Endothelial cell of umbilical vein (primary cell): ENCODE results near the gene GABBR2. TPM values are rescaled to one million over a fixed set of nuclear protein-coding genes. Genes with fewer than 3 reads are reported as not detected.

Experiments
- BruUV-seq: library from RNA; stranded (reverse); fragments of 400-500 nt; replicated peaks from 2 replicates; lab custom pipeline; 2021; lab: Mats Ljungman, UMichigan
- CTCF ChIA-PET: fragments of 300-600, 350-600 bp; sonication (Branson Sonifier 250); formaldehyde crosslinking; loops from one replicate; lab custom pipeline; 2021; ENCODE audit warnings: antibody characterized with exemption, inconsistent platforms; lab: Charles Lee
- POLR2A ChIA-PET: fragments of 300-600, 350-600 bp; sonication (Branson Sonifier 250); formaldehyde crosslinking; loops from one replicate; lab custom pipeline; 2021; ENCODE audit warnings: antibody characterized with exemption, inconsistent platforms; lab: Charles Lee
- DNase-seq: peaks from one replicate; pipeline ENCODE4 v3.0.0-alpha.2; 2011; ENCODE audit warnings: low read depth, low spot score
- FAIRE-seq: peaks from 2 replicates; lab custom pipeline; 2011; peaks lifted over from hg19 to GRCh38; lab: Jason Lieb, UNC
- H2AFZ ChIP-seq: 2 replicates; pipeline ENCODE4 v1.6.0; 2012; ENCODE audit warnings: low read depth, low read length, control low read depth, inconsistent platforms
- H3K27ac ChIP-seq: 2 replicates; pipeline ENCODE4 v1.5.1; 2011; ENCODE audit warnings: low read depth, mild to moderate bottlenecking, control low read depth, low read length, moderate library complexity; ENCODE audit not compliant: insufficient read depth
- H3K27me3 ChIP-seq, 2 experiments: 2 replicates each; pipeline versions ENCODE4 v1.6.0 to v1.6.1; 2011; ENCODE audit warnings: low read length in 2 of 2, mixed read lengths in 1 of 2; ENCODE audit not compliant: control insufficient read depth in 2 of 2, insufficient read depth in 2 of 2
- H3K36me3 ChIP-seq, 2 experiments: 2 replicates in 1 of 2; 3 replicates in 1 of 2; pipeline ENCODE4 v1.5.1; 2011; ENCODE audit warnings: low read length in 2 of 2, mild to moderate bottlenecking in 1 of 2, moderate library complexity in 1 of 2; ENCODE audit not compliant: control insufficient read depth in 2 of 2, insufficient read depth in 2 of 2; ENCODE audit errors: extremely low read depth in 1 of 2
- H3K4me1 ChIP-seq: 3 replicates; pipeline ENCODE4 v1.5.1; 2011; ENCODE audit warnings: mild to moderate bottlenecking, low read length; ENCODE audit not compliant: control insufficient read depth, insufficient read depth; ENCODE audit errors: extremely low read depth
- H3K4me2 ChIP-seq: 2 replicates; pipeline ENCODE4 v1.6.1; 2011; ENCODE audit warnings: low read length, control low read depth, mixed read lengths; ENCODE audit not compliant: insufficient read depth
- H3K4me3 ChIP-seq, 3 experiments: fragments of 200-600 bp in 1 of 3; sonication (generic), shearing (Covaris generic) in 1 of 3; replicated peaks in 1 of 3; 2 replicates each; pipeline ENCODE4 v1.5.1; 2011 to 2016; ENCODE audit warnings: control low read depth in 3 of 3, low read length in 3 of 3, mild to moderate bottlenecking in 2 of 3, inconsistent platforms in 1 of 3, low read depth in 1 of 3, moderate library complexity in 1 of 3; ENCODE audit not compliant: insufficient read depth in 1 of 3
- H3K79me2 ChIP-seq: 2 replicates; pipeline ENCODE4 v1.6.0; 2012; ENCODE audit warnings: low read length, inconsistent platforms; ENCODE audit not compliant: control insufficient read depth, insufficient read depth
- H3K9ac ChIP-seq: replicated peaks from 2 replicates; pipeline ENCODE3; 2011; ENCODE audit warnings: low read length, control low read depth; ENCODE audit not compliant: insufficient read depth; ENCODE audit errors: extremely low read depth
- H3K9me1 ChIP-seq: replicated peaks from 3 replicates; pipeline ENCODE4 v1.6.0; 2011; ENCODE audit warnings: mild to moderate bottlenecking, low read length; ENCODE audit not compliant: control insufficient read depth, insufficient read depth; ENCODE audit errors: extremely low read depth
- H3K9me3 ChIP-seq: replicated peaks from 2 replicates; pipeline ENCODE4 v1.5.1; 2012; ENCODE audit warnings: low read length, inconsistent platforms; ENCODE audit not compliant: control insufficient read depth, insufficient read depth
- H4K20me1 ChIP-seq: replicated peaks from 2 replicates; pipeline ENCODE3; 2011; ENCODE audit warnings: mild to moderate bottlenecking, low read length; ENCODE audit not compliant: control insufficient read depth, insufficient read depth; ENCODE audit errors: extremely low read depth
- CTCF ChIP-seq, 2 donors: IDR thresholded peaks; 1 replicate in 1 of 2; 2 replicates in 1 of 2; pipeline ENCODE4 v1.5.1; 2011; ENCODE audit warnings: low read length in 2 of 2, mild to moderate bottlenecking in 2 of 2, moderate library complexity in 2 of 2, control low read depth in 1 of 2, inconsistent platforms in 1 of 2, low read depth in 1 of 2; ENCODE audit not compliant: insufficient read depth in 1 of 2; ENCODE audit errors: extremely low read depth in 1 of 2
- EZH2 ChIP-seq: IDR thresholded peaks from 2 replicates; pipeline ENCODE4 v1.6.1; 2012; ENCODE audit warnings: borderline replicate concordance, low read depth, mild to moderate bottlenecking, moderate library complexity, low read length, inconsistent platforms; ENCODE audit not compliant: severe bottlenecking
- FOS ChIP-seq: IDR thresholded peaks from 2 replicates; pipeline ENCODE4 v1.6.1; 2011; ENCODE audit warnings: mild to moderate bottlenecking, low read length, moderate library complexity, borderline replicate concordance; ENCODE audit not compliant: insufficient read depth
- GATA2 ChIP-seq: IDR thresholded peaks from 2 replicates; pipeline ENCODE4 v1.7.0; 2011; ENCODE audit warnings: low read depth, mild to moderate bottlenecking, moderate library complexity, mixed read lengths, low read length; ENCODE audit not compliant: insufficient read length, insufficient read depth
- JUN ChIP-seq: IDR thresholded peaks from 2 replicates; pipeline ENCODE4 v1.6.1; 2011; ENCODE audit warnings: borderline replicate concordance, low read depth; ENCODE audit not compliant: insufficient read length, insufficient read depth
- MAX ChIP-seq: IDR thresholded peaks from 2 replicates; pipeline ENCODE4 v1.6.1; 2011; ENCODE audit not compliant: insufficient read depth, insufficient read length
- MYC ChIP-seq: IDR thresholded peaks from one replicate; pipeline ENCODE4 v1.6.1; 2011; ENCODE audit warnings: mild to moderate bottlenecking, low read depth, low read length
- POLR2A ChIP-seq: IDR thresholded peaks from 2 replicates; pipeline ENCODE4 v1.6.1; 2012; ENCODE audit warnings: low read depth, mild to moderate bottlenecking, control low read depth, low read length
- POLR2AphosphoS5 ChIP-seq: IDR thresholded peaks from 2 replicates; pipeline ENCODE4 v1.6.1; 2012; ENCODE audit warnings: low read depth, mild to moderate bottlenecking, control low read depth, low read length, moderate library complexity; ENCODE audit not compliant: insufficient read depth
- dilution Hi-C: fragments of 300-500 bp; cut with MboI; formaldehyde crosslinking; loops from one replicate; pipeline ENCODE4 v1.15.0; 2019; ENCODE audit warnings: low sequenced_read_pairs; ENCODE audit not compliant: extremely low pct_ligation_motif_present
- intact Hi-C: fragments of 100-400 bp; cut with micrococcal nuclease; formaldehyde crosslinking; loops from one replicate; pipeline ENCODE4 v1.10.0; 2022
- polyA plus RNA-seq, 4 experiments: library from polyadenylated mRNA; depleted of rRNA in 3 of 4; stranded (reverse) in 3 of 4; unstranded in 1 of 4; fragments of >200 nt; gene quantifications; 2 replicates each; pipeline versions ENCODE4 v1.2.1 to v1.2.3, GENCODE V29; 2011 to 2012; ENCODE audit warnings: missing spikeins in 1 of 4
- total RNA-seq: library from RNA; stranded (reverse); gene quantifications from 2 replicates; pipeline ENCODE4 v1.2.3, GENCODE V29; 2021

The GABBR2 gene
- total and polyA plus RNA-seq, 2 donors (not counting 3 experiments of a cell fraction or from before 2014, with no cell fraction given): 1.1 to 9.2 TPM

GRCh38 chr9:98432134-98432533, 276.6 kb downstream of the GABBR2 start:
- intact Hi-C loops (no loop called here), dilution Hi-C loops (no loop called here)
- H4K20me1 ChIP-seq: no peaks in the 10 kb centered on the region
- H3K4me3 ChIP-seq: no peak overlapping the region
- H3K4me2 ChIP-seq: no peak overlapping the region
- no peak overlapping the region for H3K27ac ChIP-seq
- H3K79me2 ChIP-seq: no peaks in the 10 kb centered on the region
- no peaks in the 10 kb centered on the region for H3K9me3 ChIP-seq
- POLR2A ChIA-PET: no interaction called here
- DNase-seq (no peak), FAIRE-seq (no peak)
- CTCF ChIA-PET: interaction anchor here (0.9 kb wide), 1 partner anchor 22 kb away, joined by 3 read pairs; no protein-coding TSS in a partner anchor
- no peak overlapping the region for H3K9ac ChIP-seq
- TF ChIP-seq MAX (no peak), CTCF (IDR thresholded peaks at IDR 0.05; ENCODE audit: extremely low read depth in 1 of 2, insufficient read depth in 1 of 2, low read depth in 1 of 2, low read length in 2 of 2) (no peak), POLR2AphosphoS5 (no peak), GATA2 (no peak), FOS (no peak), MYC (no peak), JUN (no peak), EZH2 (no peak), POLR2A (no peak)
- BruUV-seq: no TSS peak
- no peak overlapping the region for H2AFZ ChIP-seq
- H3K36me3 ChIP-seq: no peaks in the 10 kb centered on the region
- no peaks in the 10 kb centered on the region for H3K9me1 ChIP-seq
- no peaks in the 10 kb centered on the region for H3K27me3 ChIP-seq
- no peaks in the 10 kb centered on the region for H3K4me1 ChIP-seq
